Measurements from ENCODE around the gene MAPK11. TPM values are rescaled to one million over a fixed set of nuclear protein-coding genes. Genes with fewer than 3 reads are reported as not detected.

Gene MAPK11
- polyA plus RNA-seq, 1 donor (not counting 4 experiments of a cell fraction or from before 2014, with no cell fraction given) = 4.6 TPM

- DNase-seq (ENCODE audit: low read depth, low spot score) = no peak
- peaks cover 14% of the 10 kb centered on the region for H3K4me1 ChIP-seq (ENCODE audit: control insufficient read depth, extremely low read depth, insufficient read depth, low read length)
- no peaks in the 10 kb centered on the region for H3K9me3 ChIP-seq (ENCODE audit: control insufficient read depth, low read depth, low read length)
- dilution Hi-C loops (cut with MboI; ENCODE audit: extremely low pct_ligation_motif_present, low sequenced_read_pairs) = no loop called here
- H3K9ac ChIP-seq (ENCODE audit: control insufficient read depth, extremely low read depth, insufficient read depth, low read length) = peak overlapping the region; percentile 62
- H4K20me1 ChIP-seq (ENCODE audit: control insufficient read depth, extremely low read depth, insufficient read depth, low read length) = no peaks in the 10 kb centered on the region
- H3K36me3 ChIP-seq (ENCODE audit: control insufficient read depth in 2 of 2, extremely low read depth in 1 of 2, insufficient read depth in 2 of 2, low read length in 2 of 2) = peaks cover 0 to 2% of the 10 kb centered on the region in 2 experiments
- H3K27me3 ChIP-seq (ENCODE audit: control insufficient read depth, extremely low read depth, insufficient read depth, low read length) = no peaks in the 10 kb centered on the region
- no peaks in the 10 kb centered on the region for H3K9me1 ChIP-seq (ENCODE audit: control insufficient read depth, extremely low read depth, insufficient read depth, low read length)
- no peak for FAIRE-seq
- H3K4me3 ChIP-seq (ENCODE audit: control insufficient read depth in 2 of 3, extremely low read depth in 1 of 3, insufficient read depth in 2 of 3, low read depth in 1 of 3, low read length in 3 of 3) = peak overlapping the region; percentile 29 to 57 (median 42)
- peak overlapping the region; percentile 53 for H2AFZ ChIP-seq (ENCODE audit: control insufficient read depth, low read length)
- no peak overlapping the region for H3K27ac ChIP-seq (ENCODE audit: control insufficient read depth, insufficient read depth, low read length)
- H3K4me2 ChIP-seq (ENCODE audit: control insufficient read depth, extremely low read depth, insufficient read depth, low read depth, low read length) = peak overlapping the region; percentile 63
- no peaks in the 10 kb centered on the region for H3K79me2 ChIP-seq (ENCODE audit: control insufficient read depth, insufficient read depth, low read length)
- no peak for TF ChIP-seq CTCF (optimal IDR thresholded peaks at IDR 0.05 in 1 of 3, IDR thresholded peaks at IDR 0.05 in 1 of 3, conservative IDR thresholded peaks at IDR 0.05 in 1 of 3; ENCODE audit: extremely low read depth in 1 of 3, insufficient read depth in 2 of 3, low read length in 3 of 3)
- no peak for TF ChIP-seq EZH2 (IDR thresholded peaks at IDR 0.05; ENCODE audit: low read length)
These were observed 9.2 kb downstream of the MAPK11 start for GRCh38 chr22:50260801-50261614.

GRCh38 chr22:50260434-50260800 is 9.8 kb downstream of the MAPK11 start:
- no peaks in the 10 kb centered on the region for H3K9me1 ChIP-seq (ENCODE audit: control insufficient read depth, extremely low read depth, insufficient read depth, low read length)
- no peak overlapping the region for H3K27ac ChIP-seq (ENCODE audit: control insufficient read depth, insufficient read depth, low read length)
- DNase-seq (ENCODE audit: low read depth, low spot score) = no peak
- no peaks in the 10 kb centered on the region for H3K27me3 ChIP-seq (ENCODE audit: control insufficient read depth, extremely low read depth, insufficient read depth, low read length)
- no peaks in the 10 kb centered on the region for H3K79me2 ChIP-seq (ENCODE audit: control insufficient read depth, insufficient read depth, low read length)
- H3K9ac ChIP-seq (ENCODE audit: control insufficient read depth, extremely low read depth, insufficient read depth, low read length) = peak overlapping the region; percentile 62
- peak overlapping the region; percentile 40 for H2AFZ ChIP-seq (ENCODE audit: control insufficient read depth, low read length)
- H3K4me2 ChIP-seq (ENCODE audit: control insufficient read depth, extremely low read depth, insufficient read depth, low read depth, low read length) = peak overlapping the region; percentile 63
- H4K20me1 ChIP-seq (ENCODE audit: control insufficient read depth, extremely low read depth, insufficient read depth, low read length) = no peaks in the 10 kb centered on the region
- dilution Hi-C loops (cut with MboI; ENCODE audit: extremely low pct_ligation_motif_present, low sequenced_read_pairs) = no loop called here
- H3K4me3 ChIP-seq (ENCODE audit: control insufficient read depth in 2 of 3, extremely low read depth in 1 of 3, insufficient read depth in 2 of 3, low read depth in 1 of 3, low read length in 3 of 3) = peak overlapping the region; percentile 29 to 57 (median 42)
- no peak for FAIRE-seq
- H3K9me3 ChIP-seq (ENCODE audit: control insufficient read depth, low read depth, low read length) = no peaks in the 10 kb centered on the region
- H3K36me3 ChIP-seq (ENCODE audit: control insufficient read depth in 2 of 2, extremely low read depth in 1 of 2, insufficient read depth in 2 of 2, low read length in 2 of 2) = peaks cover 0 to 2% of the 10 kb centered on the region in 2 experiments
- H3K4me1 ChIP-seq (ENCODE audit: control insufficient read depth, extremely low read depth, insufficient read depth, low read length) = peaks cover 14% of the 10 kb centered on the region
- TF ChIP-seq EZH2 (IDR thresholded peaks at IDR 0.05; ENCODE audit: low read length) (no peak), CTCF (optimal IDR thresholded peaks at IDR 0.05 in 1 of 3, IDR thresholded peaks at IDR 0.05 in 1 of 3, conservative IDR thresholded peaks at IDR 0.05 in 1 of 3; ENCODE audit: extremely low read depth in 1 of 3, insufficient read depth in 2 of 3, low read length in 3 of 3) (no peak)

Data from keratinocyte (primary cell).